Stimulated activated CD8-positive, alpha-beta memory T cell treated with anti-CD3 and anti-CD28 coated beads, Interleukin-15, amount 100 ng/mL, for 24 hours (primary cell): Measurements from ENCODE around the gene ARHGEF11.

Experiments used
- DNase-seq: peaks from one replicate; pipeline ENCODE4 v3.0.0-alpha.2; 2020; ENCODE audit warnings: low read depth

Gene ARHGEF11

DNA sequence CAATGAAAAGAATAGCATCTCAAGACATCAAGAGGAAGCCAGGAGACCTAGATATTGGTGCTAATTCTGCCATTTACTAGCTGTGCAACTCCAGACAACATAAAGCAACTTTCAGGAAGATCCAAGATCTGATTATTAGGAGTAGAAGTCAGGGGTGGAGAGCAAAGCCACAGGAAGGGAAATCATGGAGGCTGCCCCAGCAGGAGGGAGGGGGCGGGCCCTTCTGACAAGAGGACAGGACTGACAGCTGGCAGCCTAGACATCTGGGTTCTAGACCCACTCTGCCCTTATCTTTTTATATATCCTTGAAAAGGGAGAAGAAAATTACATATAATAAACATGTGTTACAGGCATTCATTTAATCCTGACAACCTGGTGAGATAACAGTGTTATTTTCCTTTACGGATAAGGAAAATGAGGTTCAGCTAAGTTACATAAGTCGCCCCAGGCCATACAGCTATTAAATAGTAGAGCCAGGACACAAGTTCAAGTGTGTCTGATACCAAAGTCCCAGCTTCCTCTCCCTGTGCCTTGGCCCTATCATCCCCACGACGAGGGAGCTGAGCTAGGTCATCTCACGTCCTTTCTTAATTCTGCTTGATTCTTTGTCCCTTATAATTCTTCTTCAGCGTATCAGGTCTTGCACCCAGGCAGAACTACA is 46.6 kb downstream of the ARHGEF11 start:
- no peak for DNase-seq

DNA sequence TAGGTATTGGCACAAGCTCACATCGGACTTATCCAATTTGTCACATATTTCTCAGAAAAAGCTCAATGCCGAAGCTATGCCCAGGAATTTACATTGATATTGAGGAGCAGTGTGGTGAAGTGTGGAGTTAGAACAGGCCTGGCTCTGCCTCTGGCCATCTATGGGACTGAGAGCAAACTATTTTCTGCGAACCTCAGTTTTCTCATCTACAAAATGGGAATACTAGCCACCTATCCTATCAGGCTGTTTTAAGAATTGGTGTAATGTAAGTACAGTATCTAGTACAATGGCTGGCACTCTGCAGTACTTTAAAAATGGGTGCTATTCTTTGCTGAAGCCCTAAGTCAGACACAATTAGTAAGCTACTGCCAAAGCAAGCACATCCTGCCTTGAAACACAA is 47.2 kb downstream of the ARHGEF11 start:
- DNase-seq: no peak

DNA sequence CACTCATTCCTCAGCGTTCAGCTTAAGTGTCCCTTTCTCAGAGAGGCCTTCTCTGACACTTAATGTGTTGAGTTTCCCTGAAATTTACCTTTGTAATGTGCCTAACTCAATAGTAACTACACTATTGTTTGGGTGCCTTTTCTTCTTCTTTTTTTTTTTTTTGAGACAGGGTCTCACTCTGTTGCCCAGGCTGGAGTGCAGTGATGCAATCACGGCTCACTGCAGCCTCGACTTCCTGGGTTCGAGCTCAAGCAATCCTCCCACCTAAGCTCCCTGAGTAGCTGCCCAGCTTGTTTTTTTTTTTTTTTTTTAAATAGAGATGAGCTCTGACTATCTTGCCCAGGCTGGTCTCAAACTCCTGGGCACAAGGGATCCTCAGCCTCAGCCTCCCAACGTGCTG is 50.1 kb downstream of the ARHGEF11 start:
- no peak for DNase-seq

DNA sequence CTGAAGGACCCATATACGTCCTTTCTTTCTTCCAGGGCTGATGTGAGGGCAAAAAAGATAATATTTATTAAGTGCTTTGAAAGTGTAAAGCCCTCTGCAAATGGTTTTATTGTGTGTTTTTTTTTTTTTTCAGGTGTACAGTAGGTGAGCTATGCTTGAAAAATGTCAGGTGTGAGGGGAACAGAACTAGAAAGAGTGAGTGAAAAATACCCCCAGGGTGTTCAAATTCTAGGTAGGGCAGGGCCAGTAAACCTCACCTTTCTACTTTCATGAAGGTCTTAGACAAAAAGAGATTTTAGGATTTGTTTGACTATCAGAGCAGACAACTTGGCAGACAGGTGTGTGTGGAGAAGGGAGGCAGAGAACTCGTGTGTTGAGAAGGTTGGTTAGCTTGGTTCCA is 51.3 kb downstream of the ARHGEF11 start:
- no peak for DNase-seq

DNA sequence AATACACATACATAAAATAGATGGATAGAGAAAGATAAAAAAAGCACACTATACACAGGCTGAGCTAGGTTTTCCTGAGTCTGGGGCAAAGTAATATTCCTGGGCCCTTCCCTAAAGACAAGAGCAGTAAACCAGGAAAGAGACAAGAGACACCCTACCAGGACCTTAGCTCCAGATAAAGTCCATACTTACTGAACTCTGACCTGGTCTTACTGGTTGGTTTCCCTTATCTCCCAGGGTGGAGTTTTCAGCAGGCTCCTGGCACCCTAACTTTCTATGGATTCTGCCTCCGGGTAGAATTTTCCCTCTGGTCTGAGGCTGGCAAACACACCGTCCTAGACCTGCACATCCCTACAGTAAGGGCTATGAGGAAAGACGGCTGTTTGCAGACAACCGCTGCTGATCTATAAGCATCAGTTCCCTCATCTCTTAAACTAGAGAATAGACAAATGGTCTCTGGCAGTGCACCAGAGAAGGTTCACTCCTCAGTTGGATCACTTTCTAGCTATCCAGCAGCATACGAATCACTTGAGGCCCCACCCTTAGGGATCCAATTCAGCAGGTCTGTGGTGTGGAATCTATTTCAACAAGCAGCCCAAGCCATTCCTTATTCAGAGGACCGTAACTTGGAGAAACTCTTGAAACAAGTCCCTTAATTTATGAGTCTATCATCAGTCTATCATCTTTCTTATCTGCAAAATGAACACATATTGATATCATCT is 52.0 kb downstream of the ARHGEF11 start:
- no peak for DNase-seq

DNA sequence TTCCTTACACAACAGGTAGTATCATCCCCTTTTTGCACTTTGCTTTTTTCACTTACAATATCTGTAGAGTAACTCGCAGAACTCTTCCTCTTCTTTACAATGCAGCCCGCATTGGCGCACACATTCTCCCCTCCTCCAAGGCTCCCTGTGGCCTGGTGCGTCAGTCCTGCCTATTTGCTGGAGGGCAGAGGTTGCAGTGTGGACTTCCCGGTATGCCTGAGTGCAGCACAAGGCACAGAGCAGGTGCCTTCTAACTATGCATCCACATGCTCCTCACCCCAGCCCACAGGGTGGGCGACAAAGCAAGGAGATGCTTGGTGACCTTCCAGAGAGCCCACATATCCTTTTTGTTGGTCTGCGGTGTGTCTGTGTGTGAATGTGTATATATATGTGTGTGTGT is 53.3 kb downstream of the ARHGEF11 start:
- DNase-seq: no peak

DNA sequence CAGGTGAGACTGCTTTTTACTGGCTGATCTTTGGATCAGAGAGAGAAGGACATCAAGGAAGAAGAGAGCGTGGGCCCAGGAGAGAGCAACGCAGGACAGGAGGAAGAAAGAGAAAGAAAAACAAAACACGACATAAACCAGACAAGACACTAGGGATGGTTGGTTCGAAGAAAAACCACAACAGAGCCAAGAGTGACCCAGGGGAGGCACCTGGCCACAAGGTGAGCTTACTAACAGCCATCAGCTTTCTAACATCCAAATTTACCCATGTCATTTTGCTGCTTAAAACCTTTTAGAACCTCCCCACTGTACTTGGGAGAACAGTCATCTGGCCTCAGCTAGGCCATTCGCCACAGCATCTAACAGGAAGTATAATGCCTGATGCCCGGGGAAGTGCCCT is 57.8 kb downstream of the ARHGEF11 start:
- no peak for DNase-seq

DNA sequence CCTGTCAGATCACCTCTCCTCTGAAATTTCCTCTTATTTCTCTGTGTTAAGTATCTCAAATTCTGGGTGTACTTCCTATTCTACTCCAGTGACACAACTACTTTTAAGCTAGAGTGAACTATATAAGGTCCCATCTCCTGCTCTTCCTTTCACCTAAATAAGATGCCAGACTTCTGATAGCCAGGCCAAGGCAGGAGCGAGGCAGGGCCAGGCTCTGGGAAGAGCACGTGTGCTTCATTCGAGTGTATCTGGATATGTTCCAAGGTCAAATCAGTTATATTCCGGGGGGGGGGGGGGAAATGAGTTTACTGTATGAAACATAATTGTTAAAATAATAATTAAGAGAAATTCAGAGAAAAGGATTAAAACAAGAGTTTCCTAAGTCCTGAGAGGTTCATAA is 65.0 kb downstream of the ARHGEF11 start:
- DNase-seq: no peak

DNA sequence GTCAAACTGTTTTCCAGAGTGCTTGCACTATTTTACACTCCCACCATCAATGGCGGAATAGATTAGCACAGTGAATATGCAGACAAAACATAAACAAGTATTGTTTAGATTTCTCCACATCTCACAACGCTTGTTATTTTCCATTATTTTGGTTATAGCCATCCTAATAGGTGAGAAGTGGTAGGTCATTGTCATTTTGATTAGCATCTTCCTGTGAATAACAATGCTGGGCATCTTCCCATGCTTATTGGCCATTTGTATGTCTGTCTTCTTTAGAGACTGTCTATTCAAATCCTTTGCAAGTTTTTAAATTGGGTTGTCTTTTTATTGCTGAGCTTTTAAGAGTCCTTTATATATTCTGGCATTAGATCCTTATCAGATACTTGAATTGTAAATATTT is 70.5 kb downstream of the ARHGEF11 start:
- no peak for DNase-seq

DNA sequence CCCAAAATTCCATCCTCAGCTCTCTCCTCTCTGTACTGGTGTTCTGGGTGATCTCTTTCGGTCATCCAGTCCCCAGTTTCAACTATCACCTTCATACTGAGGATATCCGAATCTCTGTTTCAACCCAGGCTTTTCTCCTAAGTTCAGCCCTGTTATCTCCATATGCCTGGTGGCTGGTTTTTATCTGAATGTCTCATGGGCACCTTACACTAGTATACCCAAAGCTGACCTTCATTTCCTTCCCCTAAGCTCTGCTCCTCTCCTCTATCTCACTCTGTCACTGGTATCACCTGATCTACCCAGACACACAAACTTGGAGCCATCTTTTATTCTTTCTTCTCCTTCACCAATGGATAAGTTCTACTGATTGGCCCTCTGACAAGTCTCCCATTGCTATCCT is 72.1 kb downstream of the ARHGEF11 start:
- DNase-seq: no peak

DNA sequence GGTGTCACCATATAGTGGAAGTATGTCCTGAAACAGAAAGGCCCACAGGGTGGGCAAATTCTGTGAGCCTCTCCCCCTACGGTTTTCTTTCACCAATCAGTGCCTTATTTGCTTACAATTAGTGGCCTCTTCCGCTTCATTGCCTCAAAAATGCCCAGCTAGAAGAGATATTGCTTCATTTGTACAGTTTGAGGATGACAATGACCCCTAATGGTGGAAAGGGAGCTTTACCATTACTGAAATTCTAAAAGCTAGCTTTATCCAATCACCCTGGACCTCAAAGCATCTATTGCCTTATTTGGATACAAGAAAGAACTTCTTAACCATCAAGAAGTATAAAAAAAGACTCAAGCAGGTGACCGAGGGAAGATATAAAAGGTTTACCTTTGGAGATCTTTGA is 75.5 kb downstream of the ARHGEF11 start:
- no peak for DNase-seq

DNA sequence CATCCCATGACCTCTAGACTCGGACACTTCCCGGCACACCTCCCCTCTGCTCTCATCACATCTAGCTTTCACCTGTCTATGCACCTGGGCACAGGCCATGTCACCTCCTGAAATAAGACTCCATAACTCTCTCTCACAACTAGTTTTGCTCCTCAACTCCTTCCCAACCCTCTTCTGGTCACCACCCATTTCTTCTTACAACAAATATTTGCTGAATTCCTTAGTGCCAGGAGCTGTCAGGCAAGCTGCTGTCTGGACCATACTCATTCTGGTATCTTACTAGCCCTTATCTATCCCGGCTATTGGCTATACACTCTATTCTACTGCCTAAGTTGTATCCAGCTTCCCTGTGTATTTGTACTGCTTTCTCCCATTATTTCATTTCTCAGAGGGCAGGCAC is 76.0 kb downstream of the ARHGEF11 start:
- no peak for DNase-seq

DNA sequence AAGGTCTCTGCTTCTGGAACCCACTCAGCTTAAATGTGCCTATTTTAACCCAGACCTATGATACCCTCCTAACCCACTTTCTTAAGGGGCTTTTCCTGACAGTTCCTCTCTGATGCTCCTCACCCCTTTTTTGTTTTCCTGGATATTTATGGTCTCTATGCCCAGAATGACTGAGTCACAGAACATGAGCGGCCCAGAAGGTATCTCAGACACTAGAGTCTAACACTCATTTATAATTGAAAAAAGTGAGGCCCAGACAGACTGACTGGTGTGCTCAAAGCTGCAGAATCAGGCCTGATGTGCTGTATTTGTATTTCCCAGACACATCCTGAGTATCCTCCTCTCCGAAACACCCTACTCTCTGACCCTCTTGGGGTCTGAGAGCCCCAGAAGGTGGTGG is 81.1 kb downstream of the ARHGEF11 start:
- no peak for DNase-seq

DNA sequence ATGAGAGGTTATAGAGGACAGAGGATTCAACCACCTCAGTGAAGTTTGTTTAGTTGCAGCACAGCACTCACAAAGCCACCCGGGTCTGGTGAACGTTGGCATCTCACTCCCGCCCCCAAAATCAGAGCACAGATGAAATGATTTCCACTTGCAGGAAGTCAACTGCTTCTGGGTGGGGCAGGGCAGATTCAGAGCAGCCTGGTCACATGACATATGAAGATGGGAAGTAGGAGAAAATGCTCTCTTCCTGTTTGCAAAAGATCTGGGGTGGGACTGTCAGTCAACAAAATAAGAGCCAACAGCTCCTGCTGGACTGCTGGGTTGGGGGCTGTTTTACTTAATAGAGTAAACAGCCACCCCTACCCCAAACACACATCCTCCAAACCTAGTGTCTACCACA is 81.9 kb downstream of the ARHGEF11 start:
- no peak for DNase-seq

DNA sequence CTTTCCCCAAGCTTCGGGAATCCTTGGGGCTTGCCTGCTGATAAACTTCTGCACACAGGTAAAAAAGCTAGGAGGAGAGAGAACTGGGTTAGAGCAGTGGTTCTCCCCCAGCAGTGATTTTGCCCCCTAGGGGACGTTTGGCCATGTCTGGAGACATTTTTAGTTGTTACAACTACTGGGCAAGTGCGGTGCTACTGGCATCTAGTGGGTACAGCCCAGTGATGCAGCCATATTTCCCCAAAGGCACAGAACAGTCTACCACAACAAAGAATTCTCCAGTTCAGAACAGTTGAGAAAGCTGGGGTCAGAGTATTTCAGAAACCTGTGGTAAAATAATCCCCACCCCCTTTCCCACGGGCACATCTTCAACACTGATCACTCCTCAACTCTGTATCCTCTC is 83.8 kb downstream of the ARHGEF11 start:
- no peak for DNase-seq

DNA sequence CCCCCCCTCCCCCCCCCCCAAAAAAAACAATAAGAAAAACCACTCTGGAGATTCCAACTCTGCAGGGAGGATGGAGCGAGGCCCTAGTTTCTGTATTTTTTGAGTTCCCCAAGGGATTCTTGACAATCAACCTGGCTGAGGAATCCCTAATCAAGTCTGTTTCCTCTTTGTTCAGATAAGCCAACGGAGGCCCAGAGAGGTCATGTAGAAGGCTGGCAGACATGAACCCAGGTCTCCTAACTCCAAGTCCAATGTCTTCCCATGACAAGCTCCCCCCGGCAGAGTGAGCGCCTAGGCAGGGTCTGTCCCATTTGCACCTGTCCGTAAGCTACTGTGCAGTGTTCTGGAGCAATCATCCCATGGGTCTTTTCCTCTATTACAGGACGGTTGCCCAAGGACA is 85.6 kb downstream of the ARHGEF11 start:
- no peak for DNase-seq

DNA sequence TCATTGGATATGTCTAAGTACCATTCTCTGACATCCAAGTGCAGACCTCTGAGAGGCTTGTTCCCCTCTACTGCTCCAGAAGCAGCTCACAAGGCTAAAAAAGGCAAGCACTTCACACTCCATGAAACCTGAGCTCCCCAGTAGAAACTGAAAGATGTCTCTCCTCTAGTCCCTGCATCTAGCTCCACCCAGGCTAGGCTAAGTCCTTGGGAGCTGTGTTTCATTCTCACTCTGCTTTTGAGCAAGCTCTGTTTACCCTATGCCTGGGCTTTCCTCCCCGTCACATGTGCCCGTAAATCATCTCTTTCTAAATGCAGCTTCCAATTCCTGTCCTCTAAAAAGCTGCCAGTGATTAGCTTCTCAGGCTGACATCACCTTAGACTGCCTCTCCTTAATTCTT is 86.1 kb downstream of the ARHGEF11 start:
- no peak for DNase-seq

DNA sequence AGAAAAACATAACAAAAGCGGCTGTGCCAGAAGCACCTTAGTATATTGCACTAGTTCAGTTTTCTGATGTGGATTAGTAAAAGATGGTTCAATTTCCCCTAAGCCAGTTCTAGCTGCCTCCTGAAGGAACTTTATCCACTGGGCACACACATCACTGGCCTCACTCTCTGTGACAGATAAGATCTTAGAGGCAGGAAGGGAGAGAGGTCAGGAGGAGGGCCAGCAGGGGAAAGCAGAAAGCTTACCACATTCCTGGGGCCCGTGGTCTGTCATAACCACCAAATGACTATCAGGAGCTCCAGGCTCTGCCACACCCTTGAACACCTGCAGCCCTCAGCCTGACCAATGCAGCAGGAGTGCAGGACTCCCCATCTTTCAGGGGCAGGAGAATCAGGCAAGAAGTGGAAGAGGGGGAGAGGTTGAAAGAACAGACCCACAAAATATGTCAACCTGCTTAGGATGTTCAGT is 87.3 kb downstream of the ARHGEF11 start:
- no peak for DNase-seq

DNA sequence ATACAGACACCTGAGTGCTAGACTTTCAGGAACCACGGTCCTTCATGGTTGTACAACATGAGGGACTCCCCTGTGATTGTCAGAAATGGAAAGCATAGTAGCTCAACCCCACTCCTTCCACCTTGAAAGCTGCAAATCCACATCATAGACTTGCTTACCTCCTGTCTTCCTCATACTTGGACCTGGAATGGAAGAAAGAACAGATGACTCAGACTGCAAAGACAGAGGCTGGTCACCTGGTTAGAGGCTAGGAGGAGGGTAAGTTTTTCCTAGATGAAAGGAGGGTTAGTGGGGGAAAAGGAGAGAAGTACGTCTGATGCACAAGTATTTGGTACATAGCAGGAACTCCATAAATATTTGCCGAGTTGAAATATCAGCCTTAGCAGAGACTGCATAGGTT is 87.9 kb downstream of the ARHGEF11 start:
- DNase-seq: no peak

DNA sequence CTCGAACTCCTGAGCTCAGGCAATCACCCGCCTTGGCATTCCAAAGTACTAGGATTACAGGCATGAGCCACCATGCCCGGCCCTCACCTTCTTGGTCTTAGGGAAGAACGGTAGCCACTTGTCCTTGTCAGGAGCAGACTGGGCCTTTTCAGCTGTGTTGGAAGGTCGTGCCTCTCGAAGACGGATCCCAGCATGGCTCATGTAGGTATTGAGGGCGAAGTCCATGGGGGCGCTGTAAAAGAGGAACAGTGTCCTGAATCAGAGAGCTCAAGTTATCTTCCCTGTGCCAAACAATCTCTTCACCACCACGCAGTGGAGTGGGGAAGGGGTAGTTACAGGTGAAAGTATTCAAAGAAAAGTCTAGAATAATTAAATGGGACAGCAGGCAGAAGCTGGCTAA is 89.2 kb downstream of the ARHGEF11 start:
- no peak for DNase-seq

DNA sequence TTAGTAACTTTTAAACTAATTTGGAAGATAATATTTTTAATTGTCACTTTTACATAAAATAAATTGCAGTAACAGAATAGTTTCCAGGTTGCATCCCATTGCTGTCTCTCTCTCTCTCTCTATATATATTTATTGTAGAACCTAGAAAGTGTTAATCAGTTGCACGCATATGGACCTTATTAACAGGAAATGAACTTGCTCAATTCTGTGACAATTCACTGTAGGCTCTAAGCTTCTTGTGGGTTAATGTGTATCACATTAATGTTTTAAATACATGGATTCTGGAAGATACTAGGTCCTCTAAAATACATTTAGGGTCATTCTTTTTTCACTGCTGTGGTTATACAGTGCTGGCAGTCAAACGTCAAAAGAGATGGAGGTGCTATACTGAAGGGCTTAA is 92.0 kb downstream of the ARHGEF11 start:
- DNase-seq: no peak

DNA sequence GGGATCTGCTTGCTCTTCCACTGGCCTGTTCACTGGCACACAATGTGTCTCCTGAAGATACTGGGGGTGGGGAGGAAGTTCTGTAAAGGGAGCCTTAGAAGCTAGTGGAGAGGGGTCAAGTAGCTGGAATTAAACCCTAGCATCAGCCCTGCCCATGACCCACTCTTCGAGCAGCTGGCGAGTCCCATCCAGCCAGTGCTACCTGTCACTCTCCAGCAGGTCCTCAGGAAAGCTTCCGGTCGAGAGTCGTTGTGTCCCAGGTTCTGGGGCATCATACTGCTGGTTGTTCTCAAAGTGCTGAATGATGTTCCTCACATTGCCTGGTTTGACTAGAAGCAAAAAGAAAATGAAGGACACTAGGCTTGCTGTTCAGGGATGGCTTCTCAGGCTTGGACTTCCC is 94.2 kb downstream of the ARHGEF11 start:
- no peak for DNase-seq

DNA sequence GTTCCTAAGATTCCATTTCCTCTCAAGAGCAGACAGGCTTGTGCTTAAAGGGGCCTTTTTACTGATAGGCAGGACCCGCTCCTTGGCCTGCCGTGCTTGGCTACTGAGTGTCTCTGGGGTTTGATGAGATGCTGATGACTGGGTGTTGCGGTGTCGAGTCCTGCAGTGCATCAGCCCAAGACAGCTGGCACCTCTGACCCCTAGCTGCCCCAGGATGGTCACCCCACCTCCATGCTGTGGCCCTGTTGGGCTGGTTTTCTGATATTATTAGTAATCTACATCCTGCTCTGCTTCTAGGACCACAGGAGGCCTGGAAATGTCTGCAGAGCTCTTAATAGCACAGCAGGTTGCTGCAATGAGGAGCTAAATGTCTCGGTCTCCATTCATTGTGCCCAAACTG is 96.4 kb downstream of the ARHGEF11 start:
- DNase-seq: no peak

DNA sequence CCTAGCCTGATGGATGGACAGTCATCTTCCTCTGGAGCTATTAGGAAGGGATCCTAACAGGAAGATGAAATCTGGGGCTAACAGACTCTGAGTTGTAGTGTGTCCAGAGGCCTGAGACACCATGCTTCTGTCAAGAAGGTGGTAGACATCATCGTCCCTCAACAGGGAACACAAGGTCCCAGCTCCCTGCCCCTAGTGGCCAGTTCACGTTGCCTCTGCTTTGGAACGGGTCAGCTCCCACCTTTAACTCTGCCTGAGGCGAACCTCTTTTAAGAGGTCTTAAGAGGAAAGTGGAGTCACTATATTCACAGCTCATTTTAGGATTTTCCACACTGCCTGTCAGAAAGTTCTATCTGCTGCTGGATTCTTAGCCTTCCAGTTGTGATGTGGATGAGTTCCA is 96.8 kb downstream of the ARHGEF11 start:
- DNase-seq: no peak
